Suppressor macrophage treated with lipopolysaccharide for 4 hours (primary cell): Measurements from ENCODE around the gene PMEPA1.

ENCODE experiments used
- DNase-seq: peaks from one replicate; pipeline ENCODE4 v3.0.0-alpha.2; 2020

The PMEPA1 gene

DNA sequence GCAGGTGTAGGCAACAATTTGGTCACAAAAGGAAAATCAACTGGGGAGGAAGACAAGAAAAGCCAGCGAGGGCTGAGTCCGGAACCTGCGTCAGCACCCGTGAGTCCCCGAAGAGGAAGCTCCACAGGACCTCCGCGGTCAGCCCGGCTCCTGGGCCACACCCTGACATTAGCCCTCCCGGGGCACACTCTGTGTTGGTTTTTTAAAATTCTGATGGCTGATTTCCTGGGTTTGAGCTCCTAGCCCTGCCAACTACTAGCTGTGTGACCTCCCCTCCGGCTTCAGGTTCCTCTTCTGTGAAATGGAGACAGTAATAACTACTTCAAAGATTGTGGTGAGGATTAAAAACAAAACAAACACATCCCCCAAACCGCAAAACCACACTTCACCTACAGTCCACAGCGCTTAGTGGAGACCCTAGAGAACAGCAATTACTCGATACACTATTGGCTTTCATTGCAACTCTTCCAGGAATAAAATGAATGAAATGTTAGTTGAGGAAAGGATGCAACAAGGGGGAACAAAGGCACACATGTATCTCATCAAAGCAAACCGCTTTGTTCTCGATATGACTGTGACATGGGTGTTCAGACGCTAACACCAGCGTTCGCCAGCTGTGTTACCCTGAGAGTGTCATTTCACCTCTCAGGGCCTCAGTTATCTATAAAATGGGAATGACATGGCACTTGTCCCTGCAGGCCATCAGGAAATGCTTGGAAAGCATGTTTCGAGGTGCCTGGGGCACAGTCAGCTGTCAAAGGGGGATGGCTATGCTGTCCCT is 90.6 kb downstream of the PMEPA1 start:
- peak; percentile 57 for DNase-seq

DNA sequence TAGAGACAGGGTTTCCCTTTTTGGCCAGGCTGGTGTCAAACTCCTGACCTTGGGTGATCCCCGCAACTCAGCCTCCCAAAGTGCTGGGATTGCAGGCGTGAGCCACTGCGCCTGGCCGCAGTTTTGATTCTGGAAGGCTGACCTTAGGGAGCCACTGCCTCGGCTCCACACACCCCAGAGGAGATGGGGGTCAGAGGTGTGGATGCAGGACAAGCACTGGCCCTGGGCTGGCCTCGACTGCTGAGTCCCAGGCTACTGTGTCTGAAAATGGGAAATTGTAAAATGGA is 91.1 kb downstream of the PMEPA1 start:
- no peak for DNase-seq

DNA sequence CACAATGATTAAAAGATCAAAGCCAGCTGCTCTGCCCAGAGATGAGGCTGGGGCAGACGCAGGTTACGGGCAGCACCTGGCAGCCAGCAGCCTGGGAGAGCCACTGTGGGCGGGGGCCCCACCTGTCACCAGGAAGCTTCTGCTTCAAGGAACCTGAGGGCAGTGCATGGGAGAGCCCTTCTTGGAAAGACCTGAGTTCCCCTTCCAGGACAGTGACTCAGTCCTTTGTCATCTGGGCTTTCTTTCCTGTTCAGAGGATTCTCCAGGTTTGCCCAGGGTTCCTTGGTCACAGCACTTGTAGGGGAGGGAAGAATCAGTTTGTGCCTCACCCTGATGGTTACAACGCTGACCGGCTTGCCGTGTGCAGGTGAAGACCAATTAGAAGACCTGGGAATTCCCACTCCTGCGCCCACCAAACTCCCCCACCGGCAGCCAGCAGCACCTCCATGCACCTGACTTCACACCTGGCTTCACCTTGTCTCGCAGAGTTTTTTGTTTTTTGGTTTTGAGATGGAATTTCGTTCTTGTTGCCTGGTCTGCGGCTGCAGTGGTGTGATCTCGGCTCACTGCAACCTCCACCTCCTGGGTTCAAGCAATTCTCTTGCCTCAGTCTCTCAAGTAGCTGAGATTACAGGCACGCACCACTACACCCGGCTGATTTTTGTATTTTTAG is 91.6 kb downstream of the PMEPA1 start:
- DNase-seq = no peak

DNA sequence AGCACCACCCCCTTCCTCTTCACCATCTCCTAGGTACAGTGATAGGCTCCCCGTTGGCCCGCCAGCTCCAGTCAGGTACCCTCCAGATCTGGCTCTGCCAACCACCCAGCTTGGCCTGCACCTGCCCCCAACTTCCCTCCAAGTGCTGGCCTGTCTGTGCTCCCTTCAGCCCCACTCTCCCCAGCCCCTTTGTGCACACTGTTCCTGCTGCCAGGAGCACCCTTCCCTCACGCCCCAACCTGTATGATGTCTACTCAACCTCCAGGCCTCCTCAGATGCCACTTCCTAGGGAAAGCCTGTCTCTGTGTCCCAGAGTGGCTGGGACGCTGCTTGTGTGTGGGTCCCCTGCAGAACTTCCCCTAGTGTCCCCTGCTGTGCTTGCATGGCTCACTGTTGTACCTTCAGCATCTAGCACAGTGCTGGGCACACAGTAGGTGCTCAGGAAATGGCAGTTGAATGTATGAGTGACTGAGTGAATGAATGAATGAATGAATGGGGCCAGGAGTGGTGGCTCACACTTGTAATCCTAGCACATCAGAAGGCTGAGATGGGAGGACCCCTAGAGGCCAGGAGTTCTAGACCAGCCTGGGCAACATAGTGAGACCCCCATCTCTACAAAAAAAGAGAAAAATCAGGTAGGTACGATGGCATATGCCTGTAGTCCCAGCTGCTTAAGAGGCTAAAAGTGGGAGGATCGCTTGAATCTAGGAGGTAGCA is 92.6 kb downstream of the PMEPA1 start:
- no peak for DNase-seq

DNA sequence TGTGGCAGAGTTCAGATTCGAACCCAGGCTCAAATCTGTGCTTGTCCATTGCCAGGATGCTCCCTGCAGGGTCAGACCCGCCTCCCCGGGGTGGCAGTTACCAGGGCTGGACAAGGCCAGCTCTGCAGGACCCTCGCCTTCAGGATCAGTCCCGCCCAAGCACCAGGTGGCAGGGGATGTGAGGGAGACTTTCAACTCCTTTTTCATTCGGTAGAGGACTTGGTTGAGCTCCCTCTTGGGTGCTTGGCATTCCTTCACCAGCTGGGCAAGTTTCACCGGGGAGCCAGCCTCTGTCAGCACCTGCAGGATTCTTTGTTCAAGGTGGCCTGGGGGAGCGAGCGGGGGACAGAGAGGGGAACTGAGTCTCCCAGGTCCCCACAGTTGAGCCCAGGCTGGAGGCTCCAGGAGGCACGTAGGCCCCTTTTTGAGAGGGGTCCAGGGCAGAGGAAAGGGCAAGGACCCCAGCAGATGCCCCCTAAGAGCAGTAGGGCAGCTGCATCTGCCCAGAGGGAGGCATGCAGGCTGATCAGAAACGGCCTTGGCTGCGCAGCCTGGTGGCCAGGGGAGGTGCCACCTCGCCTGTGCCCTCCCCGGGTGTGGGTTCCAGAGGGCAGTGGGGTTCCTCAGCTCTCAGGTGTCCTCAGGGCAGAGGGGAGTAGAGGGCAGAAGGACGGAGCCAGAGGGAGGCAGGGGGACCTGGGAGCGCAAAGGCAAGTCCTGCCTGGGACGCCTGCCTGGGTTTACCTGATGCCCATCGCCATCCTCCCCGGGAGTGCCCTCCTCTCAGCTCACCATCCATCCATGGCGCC is 93.5 kb downstream of the PMEPA1 start:
- DNase-seq = no peak

DNA sequence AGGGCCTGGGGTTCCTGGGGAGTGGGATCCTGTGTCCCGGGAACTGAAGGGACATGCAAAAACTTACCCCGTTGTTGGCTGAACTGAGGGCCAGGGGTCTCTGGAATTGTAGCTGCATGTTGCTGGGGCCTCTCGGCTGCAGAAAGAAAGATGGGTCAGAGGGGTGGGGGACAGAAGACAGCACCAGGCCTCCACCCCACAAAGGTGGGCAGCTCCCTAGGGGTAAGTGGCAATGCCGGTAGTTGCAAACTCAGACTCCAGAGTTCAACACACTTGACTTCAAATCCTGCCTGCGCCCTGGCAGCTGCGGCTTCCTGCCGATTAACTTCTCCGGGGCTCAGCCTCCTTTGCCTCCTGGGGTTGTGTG is 94.4 kb downstream of the PMEPA1 start:
- no peak for DNase-seq

DNA sequence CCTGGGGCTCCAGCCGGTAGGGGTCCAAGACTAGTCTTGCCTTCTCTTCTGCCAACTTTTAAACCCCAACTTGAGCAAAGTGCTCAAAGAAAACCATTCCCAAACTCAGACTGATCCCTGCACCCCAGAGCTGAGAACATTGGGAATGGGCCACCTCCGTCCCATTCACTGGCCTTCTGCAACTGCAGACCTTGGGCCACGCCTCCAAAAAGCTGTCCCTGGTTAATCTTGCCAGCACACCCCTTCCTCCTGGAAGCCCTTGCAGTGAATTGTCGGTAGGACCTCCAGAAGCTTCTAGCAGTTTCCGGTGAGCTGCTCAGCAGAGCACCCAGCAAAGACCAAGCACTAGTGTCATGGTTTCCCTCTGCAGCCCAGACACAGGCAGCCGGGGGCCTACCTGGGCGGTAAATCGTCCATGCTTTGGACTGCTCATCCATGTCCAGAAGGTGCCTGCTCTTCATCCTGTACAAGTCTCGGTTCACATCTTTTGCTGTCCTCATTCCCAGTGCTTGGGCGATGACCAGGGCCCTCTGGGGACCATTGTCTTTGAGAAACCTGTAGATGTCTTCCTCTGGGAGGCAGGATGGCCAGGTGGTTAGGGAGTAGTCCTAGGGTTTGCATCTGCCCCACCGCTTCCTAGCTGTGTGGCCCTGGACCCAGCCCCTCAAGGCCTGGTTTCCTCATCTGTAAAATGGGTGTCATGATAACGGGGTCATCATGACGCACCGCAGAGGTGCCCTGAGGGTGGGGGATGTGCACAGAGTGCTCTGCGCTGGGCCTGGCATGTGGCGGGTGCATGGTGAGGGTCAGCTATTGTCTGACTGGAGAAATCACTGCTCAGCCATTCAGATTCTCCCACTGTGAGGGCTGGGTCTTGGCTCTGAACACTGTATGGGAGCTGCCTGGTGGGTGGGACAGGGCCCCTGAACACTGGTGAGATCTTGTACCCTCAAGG is 95.0 kb downstream of the PMEPA1 start:
- no peak for DNase-seq

DNA sequence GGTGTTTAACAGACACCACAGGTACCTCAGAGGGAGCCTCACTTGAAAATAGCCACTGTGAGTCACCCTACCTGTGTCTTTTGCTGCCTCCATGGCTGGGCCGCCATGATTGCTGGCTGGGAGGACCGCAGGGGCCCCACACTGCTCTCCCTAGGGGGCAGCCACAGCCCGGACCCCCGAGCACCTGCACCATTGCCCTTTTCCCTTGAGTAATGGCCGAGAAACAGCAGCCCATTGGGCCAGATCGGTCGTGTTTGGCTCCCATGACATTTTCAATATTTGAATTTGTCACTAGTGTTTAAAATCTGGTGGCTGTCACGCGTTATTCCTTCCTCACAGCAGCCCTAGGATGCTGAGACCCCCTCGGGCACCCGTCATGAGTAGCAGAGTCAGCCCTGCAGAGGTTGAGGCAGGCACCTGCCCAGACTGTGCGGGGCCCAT is 96.3 kb downstream of the PMEPA1 start:
- DNase-seq = no peak

DNA sequence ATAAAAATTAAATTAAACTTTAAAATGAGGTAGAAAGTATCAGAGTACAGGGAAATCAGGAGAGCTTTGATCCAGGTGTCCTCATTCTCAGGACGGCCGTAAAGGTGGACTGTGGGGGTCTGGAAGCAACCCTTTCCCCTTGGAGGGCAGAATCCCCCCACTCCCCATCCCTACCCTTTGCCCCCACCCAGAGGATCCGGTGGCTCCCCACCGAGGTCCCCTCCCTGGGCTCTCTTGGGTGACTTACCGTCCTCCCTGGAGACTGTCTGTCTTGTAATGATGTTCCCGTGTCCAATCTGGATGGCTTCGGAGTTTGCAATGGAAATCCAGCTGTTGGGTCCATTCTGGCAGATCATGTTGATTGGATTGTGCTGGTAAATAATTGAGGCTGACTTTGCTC is 96.9 kb downstream of the PMEPA1 start:
- DNase-seq = no peak

DNA sequence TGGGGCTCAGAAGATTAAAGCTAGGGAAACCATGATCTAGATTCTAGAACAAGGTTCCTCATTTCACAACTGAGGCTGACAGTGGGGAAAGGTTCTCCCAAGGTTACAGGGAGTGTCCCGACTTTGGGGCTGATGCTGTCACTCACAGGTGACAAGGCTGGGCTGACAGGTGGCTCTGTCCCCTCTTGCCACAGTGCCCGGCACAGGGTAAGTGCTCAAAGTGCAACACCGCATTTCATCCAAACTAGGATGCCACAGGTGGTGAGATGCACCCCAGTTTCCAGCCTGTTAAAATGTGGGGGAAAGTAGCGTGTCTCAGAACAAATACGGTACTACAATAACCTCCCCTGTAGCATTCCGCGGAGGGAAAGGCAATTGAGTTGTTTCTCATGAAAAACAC is 97.4 kb downstream of the PMEPA1 start:
- no peak for DNase-seq

DNA sequence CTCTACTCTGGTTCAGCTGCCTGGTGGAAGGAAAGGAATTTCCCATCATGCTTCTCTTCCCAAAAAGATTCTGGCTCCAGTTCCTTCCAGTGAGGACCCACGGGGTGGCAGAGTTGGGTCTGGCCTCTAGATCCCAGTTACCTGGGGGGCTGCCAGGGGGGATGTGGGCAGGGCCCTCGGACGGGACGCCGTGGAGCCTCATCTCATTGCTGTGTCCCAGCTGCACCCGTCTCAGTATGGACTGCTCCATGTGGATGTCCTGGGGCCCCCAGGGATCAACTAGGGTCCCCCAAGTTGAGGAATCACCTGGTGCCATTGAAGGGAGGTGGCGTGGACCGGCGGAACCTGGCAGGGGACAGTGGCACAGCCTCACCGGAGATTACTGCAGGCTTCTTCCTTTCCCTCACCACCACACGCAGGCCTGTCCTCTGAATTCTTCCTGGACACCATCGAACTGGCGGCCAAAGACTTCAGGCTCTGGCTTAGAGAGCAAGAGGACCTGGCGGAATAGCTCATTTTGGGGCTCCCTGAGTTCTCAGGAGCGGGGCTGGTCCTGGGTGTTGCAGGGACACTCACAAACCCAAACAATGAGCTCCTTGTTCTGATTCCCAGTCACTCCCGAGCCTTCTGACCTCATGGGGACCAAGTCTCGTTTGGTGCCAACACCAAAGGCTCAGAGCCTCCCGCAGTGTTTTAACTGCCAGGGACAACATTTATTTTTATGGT is 98.1 kb downstream of the PMEPA1 start:
- DNase-seq = no peak

DNA sequence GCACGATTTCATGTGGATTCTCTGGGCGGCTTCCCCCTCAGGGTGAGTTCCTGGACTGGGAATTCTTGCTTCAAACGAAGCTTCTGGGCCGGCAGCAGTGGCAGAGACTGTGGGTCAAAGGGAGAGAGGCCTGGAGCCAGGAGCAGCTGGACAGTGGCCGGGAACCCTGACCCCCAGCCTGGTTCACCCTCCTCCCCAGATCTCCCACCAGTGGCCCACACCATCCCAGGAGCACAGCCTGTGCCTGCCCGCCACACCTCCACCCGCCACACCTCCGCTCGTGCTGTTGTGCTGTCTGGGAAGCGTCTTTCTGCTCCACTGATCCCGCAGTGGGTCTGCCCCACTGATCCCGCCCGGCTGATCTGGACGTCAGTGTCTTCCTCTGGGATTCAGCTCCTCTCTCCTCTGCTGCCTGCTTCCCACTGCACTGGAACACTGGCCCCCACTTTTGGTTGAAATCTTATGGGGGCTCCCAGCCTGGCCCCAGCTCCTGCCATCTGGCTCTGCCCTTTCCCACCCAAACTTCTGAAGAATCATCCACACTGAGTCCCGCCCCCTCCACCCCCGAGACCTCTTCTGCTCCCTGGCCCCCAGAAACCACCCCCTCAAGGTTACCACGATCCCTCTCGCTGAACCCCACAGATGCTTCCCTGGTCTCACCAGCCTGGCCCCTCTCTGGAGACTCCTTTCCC is 99.4 kb downstream of the PMEPA1 start:
- no peak for DNase-seq

DNA sequence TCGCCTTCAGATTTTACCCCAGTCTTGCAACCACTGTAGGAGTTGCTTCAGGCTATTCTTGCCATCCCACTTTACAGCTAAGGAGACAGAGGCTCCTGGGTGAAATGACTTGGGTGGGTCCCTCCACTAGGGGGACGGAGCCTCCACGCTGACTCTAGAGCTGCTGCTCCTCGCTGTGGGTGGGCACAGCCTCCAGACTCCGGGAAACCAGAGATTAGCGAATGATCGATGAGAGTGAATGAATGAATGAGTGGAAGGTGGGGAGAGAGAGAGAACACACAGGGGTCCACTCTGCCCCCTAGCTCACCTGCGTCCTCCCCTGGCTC is 100.0 kb downstream of the PMEPA1 start:
- DNase-seq = no peak

DNA sequence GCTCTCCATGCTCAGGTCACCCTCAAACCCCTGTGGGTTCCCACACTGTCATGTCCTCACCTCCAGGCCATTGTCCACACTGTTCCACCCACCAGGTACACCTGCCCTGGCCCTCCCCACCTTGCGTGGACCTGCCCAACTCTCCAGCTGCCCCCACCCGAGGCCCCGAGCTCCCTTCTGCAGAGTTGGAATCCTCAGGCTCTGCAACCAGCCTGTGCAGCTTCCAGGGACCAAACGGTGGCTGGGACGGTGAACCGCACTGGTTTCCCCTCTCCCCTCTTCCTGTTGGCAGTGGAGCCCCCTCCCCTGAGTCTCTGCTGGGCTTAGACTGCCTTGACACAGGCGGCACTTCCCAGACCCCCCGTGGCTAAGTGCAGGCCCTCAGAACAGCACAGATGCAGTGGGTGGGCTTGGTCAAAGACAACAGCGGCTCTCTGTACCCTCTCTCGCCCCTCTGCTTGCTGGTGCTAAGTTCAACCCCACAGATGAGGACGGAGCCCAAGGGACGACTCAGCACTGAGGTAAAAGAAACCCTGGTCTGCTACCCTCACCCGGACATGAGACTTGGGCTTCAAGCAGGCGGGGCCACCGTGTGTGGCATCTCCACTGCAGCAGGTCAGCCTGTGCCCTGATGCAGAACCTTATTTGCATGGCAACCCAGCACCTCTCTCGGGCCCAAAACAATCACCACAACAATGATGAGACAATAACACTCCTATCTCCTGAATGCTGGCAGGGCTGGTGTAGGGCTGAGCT is 100.6 kb downstream of the PMEPA1 start:
- DNase-seq = no peak

DNA sequence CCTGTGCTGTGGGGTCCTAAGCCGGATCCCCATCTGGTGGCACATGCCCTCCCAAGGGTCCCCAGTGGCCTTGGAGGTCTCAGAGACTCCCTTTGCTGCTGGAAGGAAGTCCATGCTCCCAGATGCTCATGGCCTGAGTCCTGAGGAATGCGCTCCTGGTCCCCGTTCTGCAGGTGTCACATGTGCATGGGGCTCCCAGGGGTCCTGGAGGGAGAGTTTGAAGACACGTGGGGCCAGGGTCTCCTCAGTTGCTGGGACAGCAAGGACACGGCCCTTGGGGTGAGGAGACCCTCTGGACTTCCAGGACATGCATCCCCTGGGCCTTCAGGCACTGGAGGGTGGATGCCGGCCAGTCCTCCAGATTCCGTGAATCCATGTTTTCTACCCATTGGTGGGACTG is 101.3 kb downstream of the PMEPA1 start:
- DNase-seq = no peak

DNA sequence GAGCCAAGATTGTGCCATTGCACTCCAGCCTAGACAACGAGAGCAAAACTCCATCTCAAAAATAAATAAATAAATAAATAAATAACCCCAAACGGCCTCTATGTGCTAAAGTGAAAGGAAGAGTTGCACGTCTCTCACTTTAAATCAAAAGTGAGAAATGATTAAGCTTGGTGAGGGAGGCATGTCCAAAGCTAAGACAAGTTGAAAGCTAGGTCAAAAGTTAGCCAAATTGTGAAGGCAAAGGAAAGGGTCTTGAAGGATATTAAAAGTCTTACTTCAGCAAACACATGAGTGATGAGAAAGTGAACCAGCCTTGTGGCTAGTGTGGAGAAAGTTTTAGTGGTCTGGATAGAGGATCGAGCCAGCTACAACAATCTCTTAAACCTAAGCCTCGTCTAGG is 103.9 kb downstream of the PMEPA1 start:
- DNase-seq = no peak

DNA sequence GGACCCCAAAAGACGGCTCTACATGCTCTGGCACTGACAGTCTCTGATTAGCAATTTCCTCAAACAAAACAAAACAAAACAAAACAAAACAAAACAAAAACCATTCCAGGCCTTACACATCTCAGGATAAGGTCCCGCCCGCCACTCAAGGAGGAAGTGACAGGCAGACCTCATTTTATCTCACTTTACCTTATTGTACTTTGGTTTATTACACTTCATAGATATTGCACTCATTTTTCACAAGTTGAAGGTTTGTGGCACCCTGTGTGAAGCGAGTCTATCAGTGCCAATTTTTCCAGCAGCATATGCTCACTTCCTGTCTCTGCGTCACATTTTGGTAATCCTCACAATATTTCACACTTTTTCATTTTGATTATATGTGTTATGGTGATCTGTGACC is 104.8 kb downstream of the PMEPA1 start:
- DNase-seq = no peak

DNA sequence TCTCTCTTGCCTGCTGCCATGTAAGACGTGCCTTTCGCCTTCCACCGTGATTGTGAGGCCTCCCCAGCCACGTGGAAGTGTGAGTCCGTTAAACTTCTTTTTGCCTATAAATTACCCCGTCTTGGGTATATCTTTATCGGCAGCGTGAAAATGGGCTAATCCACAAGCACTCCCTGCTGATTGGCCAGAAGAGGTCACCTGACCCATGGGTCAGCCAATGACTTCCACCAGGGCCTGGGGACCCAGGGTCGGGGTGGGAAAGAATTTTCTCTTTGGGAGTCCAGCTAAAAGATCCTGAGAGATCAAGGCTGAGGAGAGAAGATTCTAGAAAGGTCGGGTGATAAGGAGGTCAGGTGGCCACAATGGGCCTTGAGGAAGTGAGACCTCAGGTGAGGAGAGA is 106.7 kb downstream of the PMEPA1 start:
- no peak for DNase-seq

DNA sequence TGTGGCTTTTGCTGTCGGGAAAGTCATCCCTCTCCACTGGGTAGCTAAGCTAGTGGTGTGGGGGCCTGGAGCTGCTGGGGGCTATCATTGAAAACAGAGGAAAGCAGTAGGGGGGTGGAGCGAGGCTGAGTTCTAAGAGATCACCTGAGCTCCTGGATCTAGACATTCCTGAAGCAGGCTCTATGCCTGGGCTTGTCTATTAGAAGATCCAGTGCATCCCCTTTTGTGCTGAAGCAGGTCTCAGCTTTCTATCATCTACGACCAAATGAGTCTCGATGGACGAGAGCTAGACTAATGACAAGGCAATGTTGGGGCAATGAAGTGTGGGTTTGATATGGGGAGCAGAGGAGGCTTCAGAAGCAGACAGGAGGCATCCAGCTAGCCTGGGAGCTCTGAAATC is 108.1 kb downstream of the PMEPA1 start:
- no peak for DNase-seq

DNA sequence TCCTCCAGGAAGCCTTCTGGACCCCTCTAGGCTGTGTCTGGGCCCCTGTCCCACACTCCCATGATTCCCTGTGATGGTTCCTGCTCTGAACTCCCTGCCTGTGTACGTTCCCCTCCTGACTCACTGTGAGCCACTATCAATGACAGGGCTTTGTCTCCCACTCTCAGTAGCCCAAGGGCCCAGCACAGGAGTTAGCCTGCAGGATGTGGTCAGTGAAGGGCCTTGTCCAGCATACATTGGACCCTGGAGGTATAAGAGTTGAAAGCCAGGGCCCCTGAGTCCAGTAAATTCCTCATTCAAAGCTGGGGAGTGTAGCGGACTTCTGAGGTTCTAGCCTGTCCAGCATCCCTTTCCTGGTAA is 108.6 kb downstream of the PMEPA1 start:
- no peak for DNase-seq
